SK-N-SH (cell line): ENCODE results near the gene HP1BP3. TPM values are rescaled to one million over a fixed set of nuclear protein-coding genes. Genes with fewer than 3 reads are reported as not detected.

Experiments used
- CTCF ChIA-PET: fragments of 300-600, 350-600 bp; formaldehyde crosslinking; extraction: SDS; loops from one replicate; lab custom pipeline; 2021; lab: Yijun Ruan, JAX
- POLR2A ChIA-PET: fragments of 350-600 bp; sonication (Branson Sonifier 250); formaldehyde crosslinking; extraction: SDS; loops from one replicate; lab custom pipeline; 2020; ENCODE audit warnings: antibody characterized with exemption, inconsistent platforms; lab: Yijun Ruan, JAX
- DNase-seq: peaks from one replicate; pipeline ENCODE4 v3.0.0; 2012
- H2AFZ ChIP-seq: fragments of 200-600 bp; sonication (generic); 2 replicates; pipeline ENCODE4 v1.8.1; 2016; ENCODE audit warnings: antibody characterized with exemption, mild to moderate bottlenecking, low read depth
- H3F3A ChIP-seq: fragments of 200-600 bp; sonication (generic); replicated peaks from 2 replicates; pipeline ENCODE3; 2016; ENCODE audit warnings: antibody characterized with exemption, mild to moderate bottlenecking; ENCODE audit not compliant: insufficient read depth
- H3K27ac ChIP-seq, 2 experiments: fragments of 200-500 bp in 1 of 2; fragments of 200-600 bp in 1 of 2; sonication (Bioruptor generic) in 1 of 2; sonication (generic), shearing (Covaris generic) in 1 of 2; 2 replicates each; pipeline versions ENCODE4 v1.5.1 to v1.6.1; 2014 to 2016; ENCODE audit warnings: low read depth in 2 of 2, inconsistent platforms in 1 of 2, low read length in 1 of 2, mild to moderate bottlenecking in 1 of 2, mixed read lengths in 1 of 2
- H3K27me3 ChIP-seq: fragments of 200-600 bp; sonication (generic), shearing (Covaris generic); 2 replicates; pipeline ENCODE4 v1.6.1; 2016; ENCODE audit warnings: mixed run types; ENCODE audit not compliant: insufficient read depth
- H3K36me3 ChIP-seq, 2 experiments: fragments of 200-500 bp in 1 of 2; fragments of 200-600 bp in 1 of 2; sonication (Bioruptor generic) in 1 of 2; sonication (generic) in 1 of 2; replicated peaks in 1 of 2; 2 replicates each; pipeline versions ENCODE3 to v1.5.1; 2014 to 2016; ENCODE audit warnings: low read length in 1 of 2, mild to moderate bottlenecking in 1 of 2; ENCODE audit not compliant: insufficient read depth in 2 of 2, control insufficient read depth in 1 of 2
- H3K4me1 ChIP-seq, 2 experiments: fragments of 200-500 bp in 1 of 2; fragments of 200-600 bp in 1 of 2; sonication (Bioruptor generic) in 1 of 2; sonication (generic), shearing (Covaris generic) in 1 of 2; 2 replicates each; pipeline versions ENCODE4 v1.5.1 to v1.6.1; 2014 to 2016; ENCODE audit warnings: low read depth in 1 of 2, low read length in 1 of 2, mixed run types in 1 of 2; ENCODE audit not compliant: insufficient read depth in 2 of 2, control insufficient read depth in 1 of 2
- H3K4me2 ChIP-seq: fragments of 200-600 bp; sonication (generic), shearing (Covaris generic); 2 replicates; pipeline ENCODE4 v1.6.1; 2017; ENCODE audit warnings: mixed run types
- H3K4me3 ChIP-seq, 2 experiments: fragments of 200-500 bp in 1 of 2; fragments of 200-600 bp in 1 of 2; sonication (Bioruptor generic) in 1 of 2; sonication (generic), shearing (Covaris generic) in 1 of 2; 2 replicates each; pipeline versions ENCODE4 v1.5.1 to v1.8.1; 2014 to 2016; ENCODE audit warnings: low read depth in 2 of 2, inconsistent platforms in 1 of 2, low read length in 1 of 2, mild to moderate bottlenecking in 1 of 2, mixed read lengths in 1 of 2, moderate library complexity in 1 of 2
- H3K79me2 ChIP-seq: fragments of 200-600 bp; sonication (generic); 2 replicates; pipeline ENCODE4 v1.8.1; 2017; ENCODE audit warnings: mild to moderate bottlenecking; ENCODE audit not compliant: insufficient read depth
- H3K9ac ChIP-seq: fragments of 200-600 bp; sonication (generic); 2 replicates; pipeline ENCODE4 v1.6.1; 2017; ENCODE audit warnings: mixed run types
- H3K9me2 ChIP-seq: fragments of 200-600 bp; sonication (generic); 2 replicates; pipeline ENCODE4 v1.6.1; 2017; ENCODE audit warnings: mixed run types
- H3K9me3 ChIP-seq: fragments of 200-600 bp; sonication (generic); 2 replicates; pipeline ENCODE4 v1.6.1; 2017; ENCODE audit warnings: mixed run types, mild to moderate bottlenecking, moderate library complexity
- H4K20me1 ChIP-seq: fragments of 200-600 bp; sonication (generic); 2 replicates; pipeline ENCODE4 v1.6.1; 2017; ENCODE audit warnings: mild to moderate bottlenecking, mixed run types; ENCODE audit not compliant: insufficient read depth
- CTCF ChIP-seq: fragments of 200-600 bp; sonication (generic); IDR thresholded peaks from 2 replicates; pipeline ENCODE4 v1.6.1; 2017; ENCODE audit warnings: antibody characterized with exemption, mild to moderate bottlenecking, moderate library complexity
- EP300 ChIP-seq, 2 experiments: IDR thresholded peaks; 2 replicates each; pipeline versions ENCODE4 v1.4.0 to v1.6.1; 2012; ENCODE audit warnings: borderline replicate concordance in 1 of 2, low read depth in 1 of 2, low read length in 1 of 2
- FOXJ3 ChIP-seq: sonication (generic); formaldehyde crosslinking; IDR thresholded peaks from 2 replicates; pipeline ENCODE4 v1.5.1; 2020; ENCODE audit warnings: mild to moderate bottlenecking, missing genetic modification reagents
- GATA2 ChIP-seq: sonication (generic); formaldehyde crosslinking; IDR thresholded peaks from 2 replicates; pipeline ENCODE4 v1.5.0; 2020; ENCODE audit warnings: mild to moderate bottlenecking, missing genetic modification reagents
- MAX ChIP-seq: IDR thresholded peaks from 2 replicates; pipeline ENCODE4 v1.4.0; 2012; ENCODE audit warnings: low read depth
- NFIC ChIP-seq: IDR thresholded peaks from 2 replicates; pipeline ENCODE4 v1.4.0; 2012; ENCODE audit warnings: borderline replicate concordance
- NRF1 ChIP-seq: IDR thresholded peaks from 2 replicates; pipeline ENCODE4 v1.6.1; 2012; ENCODE audit warnings: low read depth, mild to moderate bottlenecking, low read length
- PBX3 ChIP-seq: IDR thresholded peaks from 2 replicates; pipeline ENCODE4; 2012
- RCOR1 ChIP-seq: fragments of 150-350 bp; IDR thresholded peaks from 2 replicates; pipeline ENCODE4 v1.6.1; 2017; ENCODE audit warnings: antibody characterized with exemption, low read length
- RFX5 ChIP-seq: IDR thresholded peaks from 2 replicates; pipeline ENCODE4 v1.6.1; 2012; ENCODE audit warnings: mild to moderate bottlenecking, improper control_type of control experiment, low read length
- RXRA ChIP-seq: IDR thresholded peaks from 2 replicates; pipeline ENCODE4 v1.4.0; 2012; ENCODE audit warnings: low read depth, mild to moderate bottlenecking, borderline replicate concordance
- SIN3A ChIP-seq: IDR thresholded peaks from 2 replicates; pipeline ENCODE4 v1.6.1; 2012; ENCODE audit warnings: low read depth, mild to moderate bottlenecking, low read length, moderate library complexity, borderline replicate concordance
- TAF1 ChIP-seq: IDR thresholded peaks from 2 replicates; pipeline ENCODE4 v1.6.1; 2012; ENCODE audit warnings: low read depth, mild to moderate bottlenecking, low read length, moderate library complexity, borderline replicate concordance
- TEAD4 ChIP-seq: IDR thresholded peaks from 2 replicates; pipeline ENCODE4 v1.4.0; 2012; ENCODE audit warnings: mild to moderate bottlenecking, borderline replicate concordance; ENCODE audit not compliant: insufficient read depth
- USF2 ChIP-seq: fragments of 150-350 bp; IDR thresholded peaks from 2 replicates; pipeline ENCODE4 v1.6.1; 2017; ENCODE audit warnings: antibody characterized with exemption, low read length, low read depth, borderline replicate concordance
- WGBS: methylation state at CpG from one replicate; pipeline ENCODE4 v1.1.6; 2017; ENCODE audit warnings: low lambda C conversion rate; 5-methylcytosine and 5-hydroxymethylcytosine counted together
- polyA plus RNA-seq, 3 experiments: library from polyadenylated mRNA; depleted of rRNA; stranded (reverse); fragments of >200 nt; gene quantifications; 2 replicates each; pipeline ENCODE4 v1.2.3, GENCODE V29; 2012

Gene HP1BP3
- polyA plus RNA-seq, 1 of the 3 experiments (the other 2 are of a cell fraction) = 236 TPM

- no peak for DNase-seq
- no peaks in the 10 kb centered on the region for H3K27me3 ChIP-seq
- no peak for TF ChIP-seq TEAD4
- TF ChIP-seq CTCF = no peak
- TF ChIP-seq USF2 = no peak
- TF ChIP-seq GATA2 (CRISPR knock-in tag) = no peak
- no peak for TF ChIP-seq PBX3
- TF ChIP-seq FOXJ3 (CRISPR knock-in tag) = no peak
- no peak for TF ChIP-seq RCOR1
- no peak for TF ChIP-seq RFX5
- TF ChIP-seq NFIC = no peak
- no peak for TF ChIP-seq TAF1
- no peak for TF ChIP-seq NRF1
- no peak for TF ChIP-seq RXRA
- TF ChIP-seq MAX = no peak
- no peak for TF ChIP-seq EP300 (IDR thresholded peaks at IDR 0.05; ENCODE audit: borderline replicate concordance in 1 of 2, low read depth in 1 of 2, low read length in 1 of 2)
- no peak for TF ChIP-seq SIN3A
- ChIA-PET CTCF (interaction anchor here (0.7 to 1.3 kb wide), 2 partner anchors 26 to 127 kb away, joined by 3 read pairs; no protein-coding TSS in a partner anchor), POLR2A (no interaction called here)
- peaks cover 6% of the 10 kb centered on the region for H3F3A ChIP-seq
- H3K9me3 ChIP-seq = no peaks in the 10 kb centered on the region
- no peaks in the 10 kb centered on the region for H3K9me2 ChIP-seq
- no peak overlapping the region for H3K4me2 ChIP-seq
- no peak overlapping the region for H2AFZ ChIP-seq
- no peaks in the 10 kb centered on the region for H4K20me1 ChIP-seq
- H3K9ac ChIP-seq = no peak overlapping the region
- 96% methylated on average over 6 of the region's 6 CpGs for WGBS
- H3K27ac ChIP-seq = no peak overlapping the region
- H3K4me1 ChIP-seq = no peaks in the 10 kb centered on the region
- peaks cover 69 to 94% of the 10 kb centered on the region in 2 experiments for H3K36me3 ChIP-seq
- no peak overlapping the region for H3K4me3 ChIP-seq
- H3K79me2 ChIP-seq = peaks cover 27% of the 10 kb centered on the region
Observed at GRCh38 chr1:20760322-20760721, 26.8 kb downstream of the HP1BP3 start.
